GM15510 (cell line): ENCODE data around the gene FMN1.

Experiments
- POLR2A ChIP-seq: IDR thresholded peaks from 3 replicates; pipeline ENCODE4 v1.6.1; 2011; ENCODE audit warnings: borderline replicate concordance; ENCODE audit not compliant: insufficient read length; ENCODE audit errors: extremely low read depth

FMN1 gene

GRCh38 chr15:32991619-32992111 is 202.8 kb downstream of the FMN1 start:
- no peak for TF ChIP-seq POLR2A

GRCh38 chr15:32990071-32990470 is 204.4 kb downstream of the FMN1 start:
- TF ChIP-seq POLR2A: no peak

- no peak for TF ChIP-seq POLR2A
Observed at GRCh38 chr15:32987067-32987466, 207.4 kb downstream of the FMN1 start.

- no peak for TF ChIP-seq POLR2A
Observed at GRCh38 chr15:32986147-32986546, 208.4 kb downstream of the FMN1 start.

- no peak for TF ChIP-seq POLR2A
Observed at GRCh38 chr15:32983679-32984078, 210.8 kb downstream of the FMN1 start.

GRCh38 chr15:32982001-32982400 is 212.5 kb downstream of the FMN1 start:
- no peak for TF ChIP-seq POLR2A

- TF ChIP-seq POLR2A: no peak
Observed at GRCh38 chr15:32981536-32981935, 213.0 kb downstream of the FMN1 start.

- TF ChIP-seq POLR2A: no peak
Observed at GRCh38 chr15:32979710-32980109, 214.8 kb downstream of the FMN1 start.

- no peak for TF ChIP-seq POLR2A
Observed at GRCh38 chr15:32977506-32977905, 217.0 kb downstream of the FMN1 start.

- no peak for TF ChIP-seq POLR2A
Observed at GRCh38 chr15:32974691-32975090, 219.8 kb downstream of the FMN1 start.

GRCh38 chr15:32972686-32973085 is 221.8 kb downstream of the FMN1 start:
- TF ChIP-seq POLR2A: no peak

- no peak for TF ChIP-seq POLR2A
Observed at GRCh38 chr15:32970847-32971246, 223.7 kb downstream of the FMN1 start.

GRCh38 chr15:32967521-32967920 is 227.0 kb downstream of the FMN1 start:
- TF ChIP-seq POLR2A: no peak

- TF ChIP-seq POLR2A: no peak
Observed at GRCh38 chr15:32966512-32966911, 228.0 kb downstream of the FMN1 start.

- no peak for TF ChIP-seq POLR2A
Observed at GRCh38 chr15:32965897-32966296, 228.6 kb downstream of the FMN1 start.

GRCh38 chr15:32959077-32959476 is 235.4 kb downstream of the FMN1 start:
- no peak for TF ChIP-seq POLR2A

GRCh38 chr15:32957219-32957618 is 237.3 kb downstream of the FMN1 start:
- no peak for TF ChIP-seq POLR2A
